Astrocyte (in vitro differentiated cells and primary cell): ENCODE measurements around the gene GDF15.

Experiments
- EZH2 ChIP-seq: IDR thresholded peaks from 2 replicates; pipeline ENCODE4 v1.6.1; 2012; ENCODE audit warnings: mild to moderate bottlenecking, low read length, inconsistent platforms; ENCODE audit not compliant: insufficient read depth
- TF ChIP-seq, protein P1 (sequence below): IDR thresholded peaks from 2 replicates; pipeline ENCODE4 v1.5.1; 2011; ENCODE audit warnings: low read depth, mild to moderate bottlenecking, inconsistent platforms, low read length, moderate library complexity; ENCODE audit not compliant: insufficient read depth

DNA sequence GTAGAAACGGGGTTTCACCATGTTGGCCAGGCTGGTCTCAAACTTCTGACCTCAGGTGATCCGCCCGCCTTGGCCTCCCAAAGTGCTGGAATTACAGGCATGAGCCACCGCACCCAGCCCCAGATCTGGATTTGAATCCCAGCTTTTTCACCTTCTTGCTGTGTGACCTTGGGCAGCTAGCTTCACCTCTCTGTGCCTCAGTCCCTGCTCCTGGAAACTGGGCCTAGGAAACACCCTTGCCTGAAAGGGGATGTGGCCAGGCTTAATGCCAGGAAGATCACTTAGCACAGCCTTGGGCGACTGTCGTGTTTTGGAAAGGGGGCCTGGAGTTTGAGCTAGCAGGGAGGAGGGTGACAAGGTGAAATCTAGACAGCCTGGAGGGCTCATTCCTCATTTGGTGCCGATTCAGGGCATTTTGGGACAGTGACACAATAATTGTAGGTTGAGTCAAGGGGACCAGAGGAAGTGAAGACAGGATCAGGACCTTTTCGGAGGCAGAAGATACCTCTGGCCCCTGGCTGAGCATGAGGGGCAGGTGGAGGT is 43.8 kb upstream of the GDF15 start:
- TF ChIP-seq, protein P1, sequence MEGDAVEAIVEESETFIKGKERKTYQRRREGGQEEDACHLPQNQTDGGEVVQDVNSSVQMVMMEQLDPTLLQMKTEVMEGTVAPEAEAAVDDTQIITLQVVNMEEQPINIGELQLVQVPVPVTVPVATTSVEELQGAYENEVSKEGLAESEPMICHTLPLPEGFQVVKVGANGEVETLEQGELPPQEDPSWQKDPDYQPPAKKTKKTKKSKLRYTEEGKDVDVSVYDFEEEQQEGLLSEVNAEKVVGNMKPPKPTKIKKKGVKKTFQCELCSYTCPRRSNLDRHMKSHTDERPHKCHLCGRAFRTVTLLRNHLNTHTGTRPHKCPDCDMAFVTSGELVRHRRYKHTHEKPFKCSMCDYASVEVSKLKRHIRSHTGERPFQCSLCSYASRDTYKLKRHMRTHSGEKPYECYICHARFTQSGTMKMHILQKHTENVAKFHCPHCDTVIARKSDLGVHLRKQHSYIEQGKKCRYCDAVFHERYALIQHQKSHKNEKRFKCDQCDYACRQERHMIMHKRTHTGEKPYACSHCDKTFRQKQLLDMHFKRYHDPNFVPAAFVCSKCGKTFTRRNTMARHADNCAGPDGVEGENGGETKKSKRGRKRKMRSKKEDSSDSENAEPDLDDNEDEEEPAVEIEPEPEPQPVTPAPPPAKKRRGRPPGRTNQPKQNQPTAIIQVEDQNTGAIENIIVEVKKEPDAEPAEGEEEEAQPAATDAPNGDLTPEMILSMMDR = no peak
- TF ChIP-seq EZH2 = no peak
